Liver (tissue), 9 donors: ENCODE data around the gene ACSL1. TPM values are rescaled to one million over a fixed set of nuclear protein-coding genes. Genes with fewer than 3 reads are reported as not detected.

ENCODE experiments used
- DNase-seq: peaks from one replicate; pipeline ENCODE4 v3.0.0-alpha.2; 2017; ENCODE audit warnings: low spot score
- H3K27ac ChIP-seq, 2 donors: one replicate each; pipeline ENCODE4 v1.7.0; 2013; ENCODE audit warnings: inconsistent platforms in 2 of 2, low read length in 2 of 2, control low read depth in 1 of 2, low read depth in 1 of 2, mild to moderate bottlenecking in 1 of 2
- H3K27me3 ChIP-seq, 4 donors: one replicate each; pipeline versions ENCODE4 v1.6.1 to v1.7.0; 2013; ENCODE audit warnings: low read length in 3 of 4, inconsistent platforms in 1 of 4, mild to moderate bottlenecking in 1 of 4, moderate library complexity in 1 of 4; ENCODE audit not compliant: control insufficient read depth in 4 of 4, insufficient read depth in 4 of 4
- H3K36me3 ChIP-seq, 4 donors: one replicate each; pipeline versions ENCODE4 v1.6.1 to v1.7.0; 2013; ENCODE audit warnings: low read length in 3 of 4, mild to moderate bottlenecking in 3 of 4, low read depth in 1 of 4, moderate library complexity in 1 of 4; ENCODE audit not compliant: control insufficient read depth in 4 of 4, insufficient read depth in 3 of 4
- H3K4me1 ChIP-seq, 4 donors: one replicate each; pipeline versions ENCODE4 v1.6.1 to v1.7.0; 2013; ENCODE audit warnings: low read length in 3 of 4, mild to moderate bottlenecking in 3 of 4, moderate library complexity in 1 of 4; ENCODE audit not compliant: control insufficient read depth in 4 of 4, insufficient read depth in 4 of 4
- H3K4me3 ChIP-seq, 3 donors: one replicate each; pipeline versions ENCODE4 v1.6.1 to v1.7.0; 2013; ENCODE audit warnings: low read length in 3 of 3, control low read depth in 1 of 3, low read depth in 1 of 3, mild to moderate bottlenecking in 1 of 3
- H3K9ac ChIP-seq, 2 donors: one replicate each; pipeline ENCODE4 v1.7.0; 2013; ENCODE audit warnings: low read length in 2 of 2, mild to moderate bottlenecking in 2 of 2, moderate library complexity in 2 of 2, control low read depth in 1 of 2, low read depth in 1 of 2
- H3K9me3 ChIP-seq, 4 donors: one replicate each; pipeline versions ENCODE4 v1.6.1 to v1.7.0; 2013; ENCODE audit warnings: low read length in 3 of 4; ENCODE audit not compliant: control insufficient read depth in 4 of 4
- EGR1 ChIP-seq, 2 donors: IDR thresholded peaks; 2 replicates each; pipeline ENCODE4 v1.6.1; 2016 to 2018; ENCODE audit warnings: antibody characterized with exemption in 2 of 2, low read depth in 2 of 2
- FOXA1 ChIP-seq: IDR thresholded peaks from 2 replicates; pipeline ENCODE4 v1.6.1; 2016; ENCODE audit warnings: antibody characterized with exemption
- FOXA2 ChIP-seq: IDR thresholded peaks from 2 replicates; pipeline ENCODE4 v1.6.1; 2016; ENCODE audit warnings: antibody characterized with exemption
- GABPA ChIP-seq, 2 donors: IDR thresholded peaks in 1 of 2; conservative IDR thresholded peaks in 1 of 2; 2 replicates each; pipeline ENCODE4 v1.6.1; 2016; ENCODE audit warnings: antibody characterized with exemption in 2 of 2, mild to moderate bottlenecking in 1 of 2, moderate library complexity in 1 of 2
- HNF4A ChIP-seq, 2 donors: conservative IDR thresholded peaks; 2 replicates each; pipeline ENCODE4 v1.6.1; 2016; ENCODE audit warnings: antibody characterized with exemption in 2 of 2, mild to moderate bottlenecking in 2 of 2
- HNF4G ChIP-seq: IDR thresholded peaks from 2 replicates; pipeline ENCODE4 v1.6.1; 2016; ENCODE audit warnings: antibody characterized with exemption
- JUND ChIP-seq, 2 donors: IDR thresholded peaks; 2 replicates each; pipeline ENCODE4 v1.6.1; 2016; ENCODE audit warnings: antibody characterized with exemption in 2 of 2
- NR2F2 ChIP-seq: IDR thresholded peaks from 2 replicates; pipeline ENCODE4 v1.6.1; 2016; ENCODE audit warnings: antibody characterized with exemption
- RAD21 ChIP-seq, 2 donors: IDR thresholded peaks; 2 replicates each; pipeline ENCODE4 v1.6.1; 2016; ENCODE audit warnings: antibody characterized with exemption in 2 of 2, mild to moderate bottlenecking in 2 of 2
- REST ChIP-seq: IDR thresholded peaks from 2 replicates; pipeline ENCODE4 v1.6.1; 2016; ENCODE audit warnings: antibody characterized with exemption, mild to moderate bottlenecking
- SP1 ChIP-seq: IDR thresholded peaks from 2 replicates; pipeline ENCODE4 v1.6.1; 2018; ENCODE audit warnings: antibody characterized with exemption, mild to moderate bottlenecking
- YY1 ChIP-seq: IDR thresholded peaks from 2 replicates; pipeline ENCODE4 v1.6.1; 2016; ENCODE audit warnings: antibody characterized with exemption, mild to moderate bottlenecking
- ZBTB33 ChIP-seq: IDR thresholded peaks from 2 replicates; pipeline ENCODE4 v1.6.1; 2016; ENCODE audit warnings: antibody characterized with exemption
- WGBS: extraction: QIAGEN DNeasy Blood & Tissue Kit; methylation state at CpG from one replicate; pipeline ENCODE4 v1.1.7; 2013; 5-methylcytosine and 5-hydroxymethylcytosine counted together
- polyA plus RNA-seq, 2 donors: library from polyadenylated mRNA; stranded (reverse) in 1 of 2; unstranded in 1 of 2; fragments of 200-250 nt in 1 of 2; fragments of >200 nt in 1 of 2; fragmentation: Nextera tagmentation in 1 of 2; extraction: Ambion mirVana in 1 of 2; gene quantifications; one replicate each; pipeline versions ENCODE4 v1.2.1 to v1.2.3, GENCODE V29; 2013 to 2015
- total RNA-seq, 2 donors: library from RNA; depleted of rRNA; stranded (reverse); fragments of >200 nt; gene quantifications; one replicate each; pipeline ENCODE4 v1.2.3, GENCODE V29; 2014
- TF ChIP-seq, protein P1 (sequence below): IDR thresholded peaks from 2 replicates; pipeline ENCODE4 v1.6.1; 2016; ENCODE audit warnings: antibody characterized with exemption
- TF ChIP-seq, protein P2 (sequence below): IDR thresholded peaks from 2 replicates; pipeline ENCODE4 v1.6.1; 2016; ENCODE audit warnings: antibody characterized with exemption
- TF ChIP-seq, protein P3 (sequence below): fragments of 150-350 bp; IDR thresholded peaks from 2 replicates; pipeline ENCODE4 v1.5.1; 2017; ENCODE audit warnings: improper control_type of control experiment, low read depth, low read length; ENCODE audit not compliant: missing input control
- donor health status: healthy.
- donor health status: healthy.
- donor health status: healthy.
- donor health status: healthy.
- donor health status: healthy.

The ACSL1 gene
- total and polyA plus RNA-seq, 4 donors, result 210 to 2,226 (median 878) TPM

DNA sequence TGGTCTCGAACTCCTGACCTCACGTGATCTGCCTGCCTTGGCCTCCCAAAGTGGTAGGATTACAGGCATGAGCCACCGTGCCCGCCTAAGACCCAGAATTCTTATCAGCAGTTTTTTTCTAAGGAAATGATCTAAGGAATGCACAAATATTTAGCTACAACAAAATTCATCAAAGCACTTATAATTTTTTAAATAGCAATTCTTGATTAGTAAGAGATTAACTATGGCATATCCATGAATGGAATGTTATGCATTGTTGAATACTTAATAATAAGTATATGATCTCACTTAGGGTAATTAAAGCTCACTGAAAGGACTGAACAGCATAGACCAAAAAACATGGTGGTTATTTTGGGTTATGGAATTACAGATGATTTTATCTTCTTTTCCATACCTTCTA lies 110.2 kb downstream of the ACSL1 start:
- WGBS, result 92% methylated on average over 4 of the region's 4 CpGs
- Histone ChIP-seq H3K27me3 (no peaks in the 10 kb centered on the region), H3K27ac (no peak overlapping the region), H3K36me3 (no peaks in the 10 kb centered on the region), H3K4me3 (no peak overlapping the region), H3K9me3 (no peaks in the 10 kb centered on the region), H3K9ac (no peak overlapping the region), H3K4me1 (no peaks in the 10 kb centered on the region)
- TF ChIP-seq NR2F2 (no peak), FOXA1 (no peak)
- no peak for DNase-seq

DNA sequence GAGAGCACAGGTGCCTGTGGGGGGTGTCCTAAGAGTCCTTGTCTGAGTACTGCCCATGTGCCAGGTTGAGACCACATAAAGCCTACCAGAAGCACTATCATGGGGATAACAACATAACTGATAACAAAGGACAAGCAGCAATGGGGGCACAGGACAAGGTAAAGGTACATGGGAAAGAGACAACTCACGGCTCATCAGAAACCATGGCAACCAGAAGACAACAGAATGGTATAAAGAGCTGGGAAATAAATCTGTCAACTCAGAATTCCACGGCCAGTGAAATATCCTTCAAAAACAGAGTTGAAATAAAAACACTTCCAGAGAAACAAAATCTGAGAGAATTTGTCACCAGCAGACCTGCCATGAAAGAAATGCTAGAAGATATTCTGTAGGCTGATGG lies 111.9 kb downstream of the ACSL1 start:
- DNase-seq, result no peak
- Histone ChIP-seq H3K27me3 (no peaks in the 10 kb centered on the region), H3K9ac (no peak overlapping the region), H3K36me3 (no peaks in the 10 kb centered on the region), H3K9me3 (no peaks in the 10 kb centered on the region), H3K4me1 (no peaks in the 10 kb centered on the region), H3K27ac (no peak overlapping the region), H3K4me3 (no peak overlapping the region)
- WGBS, result 70% methylated on average over 2 of the region's 2 CpGs
- TF ChIP-seq GABPA (IDR thresholded peaks at IDR 0.05 in 1 of 2, conservative IDR thresholded peaks at IDR 0.05 in 1 of 2) (no peak), JUND (IDR thresholded peaks at IDR 0.05) (no peak), ZBTB33 (no peak), YY1 (no peak), EGR1 (IDR thresholded peaks at IDR 0.05; ENCODE audit: low read depth in 2 of 2) (no peak), FOXA1 (no peak), RAD21 (IDR thresholded peaks at IDR 0.05) (no peak), FOXA2 (no peak), SP1 (no peak), HNF4G (no peak), HNF4A (conservative IDR thresholded peaks at IDR 0.05) (no peak), REST (no peak), NR2F2 (no peak)
- TF ChIP-seq, protein P1, sequence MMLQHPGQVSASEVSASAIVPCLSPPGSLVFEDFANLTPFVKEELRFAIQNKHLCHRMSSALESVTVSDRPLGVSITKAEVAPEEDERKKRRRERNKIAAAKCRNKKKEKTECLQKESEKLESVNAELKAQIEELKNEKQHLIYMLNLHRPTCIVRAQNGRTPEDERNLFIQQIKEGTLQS, result no peak
- TF ChIP-seq, protein P2, sequence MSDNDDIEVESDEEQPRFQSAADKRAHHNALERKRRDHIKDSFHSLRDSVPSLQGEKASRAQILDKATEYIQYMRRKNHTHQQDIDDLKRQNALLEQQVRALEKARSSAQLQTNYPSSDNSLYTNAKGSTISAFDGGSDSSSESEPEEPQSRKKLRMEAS, result no peak
- TF ChIP-seq, protein P3, sequence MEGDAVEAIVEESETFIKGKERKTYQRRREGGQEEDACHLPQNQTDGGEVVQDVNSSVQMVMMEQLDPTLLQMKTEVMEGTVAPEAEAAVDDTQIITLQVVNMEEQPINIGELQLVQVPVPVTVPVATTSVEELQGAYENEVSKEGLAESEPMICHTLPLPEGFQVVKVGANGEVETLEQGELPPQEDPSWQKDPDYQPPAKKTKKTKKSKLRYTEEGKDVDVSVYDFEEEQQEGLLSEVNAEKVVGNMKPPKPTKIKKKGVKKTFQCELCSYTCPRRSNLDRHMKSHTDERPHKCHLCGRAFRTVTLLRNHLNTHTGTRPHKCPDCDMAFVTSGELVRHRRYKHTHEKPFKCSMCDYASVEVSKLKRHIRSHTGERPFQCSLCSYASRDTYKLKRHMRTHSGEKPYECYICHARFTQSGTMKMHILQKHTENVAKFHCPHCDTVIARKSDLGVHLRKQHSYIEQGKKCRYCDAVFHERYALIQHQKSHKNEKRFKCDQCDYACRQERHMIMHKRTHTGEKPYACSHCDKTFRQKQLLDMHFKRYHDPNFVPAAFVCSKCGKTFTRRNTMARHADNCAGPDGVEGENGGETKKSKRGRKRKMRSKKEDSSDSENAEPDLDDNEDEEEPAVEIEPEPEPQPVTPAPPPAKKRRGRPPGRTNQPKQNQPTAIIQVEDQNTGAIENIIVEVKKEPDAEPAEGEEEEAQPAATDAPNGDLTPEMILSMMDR, result no peak
